HG02973 (cell line): ENCODE data around the gene GFM1.

Experiments
- ATAC-seq: cut with Tn5 transposase; IDR thresholded peaks from one replicate; pipeline ENCODE4 v1.9.1; 2021; ENCODE audit warnings: moderate library complexity; ENCODE audit not compliant: unreplicated experiment

The GFM1 gene

GRCh38 chr3:158723991-158724390 lies 79.7 kb downstream of the GFM1 start:
- ATAC-seq: no peak

DNA sequence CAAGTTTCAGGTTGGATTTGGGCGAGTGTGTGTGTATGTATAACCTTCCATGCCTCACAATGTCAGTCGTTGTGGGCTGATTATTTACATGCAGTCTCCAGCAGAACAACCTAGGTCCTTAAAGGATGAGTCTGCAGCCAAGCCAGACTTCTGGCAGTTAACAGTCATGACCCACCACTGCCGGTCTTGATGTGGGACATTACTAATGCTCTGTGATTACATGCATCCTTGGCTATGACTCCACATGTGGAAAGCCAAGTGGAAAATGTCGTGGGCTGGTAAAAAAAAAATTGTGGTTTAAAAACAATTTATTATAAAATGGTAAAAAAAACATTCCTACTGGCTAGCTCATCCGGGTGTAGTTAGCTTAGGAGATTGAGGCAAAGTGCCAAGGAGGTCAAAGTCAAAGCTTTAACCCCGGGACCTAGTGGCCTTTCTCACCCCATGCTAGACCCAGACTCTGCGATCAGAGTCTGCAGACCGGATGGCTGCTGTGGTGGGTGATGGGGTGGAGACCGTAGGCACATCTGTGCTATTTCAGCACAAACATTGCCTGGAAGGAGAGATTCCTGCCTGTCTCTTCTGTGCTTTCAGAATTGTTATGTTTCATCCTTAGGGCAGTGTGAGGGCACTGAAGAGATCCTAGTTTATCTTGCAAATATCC lies 81.2 kb downstream of the GFM1 start:
- ATAC-seq: no peak

- peak; percentile 51 for ATAC-seq
Measured at GRCh38 chr3:158727206-158728060, 83.1 kb downstream of the GFM1 start.

GRCh38 chr3:158728061-158728377 lies 83.7 kb downstream of the GFM1 start:
- no peak for ATAC-seq

- no peak for ATAC-seq
Measured at GRCh38 chr3:158728851-158729250, 84.5 kb downstream of the GFM1 start.

- ATAC-seq: no peak
Measured at GRCh38 chr3:158731486-158731885, 87.2 kb downstream of the GFM1 start.

DNA sequence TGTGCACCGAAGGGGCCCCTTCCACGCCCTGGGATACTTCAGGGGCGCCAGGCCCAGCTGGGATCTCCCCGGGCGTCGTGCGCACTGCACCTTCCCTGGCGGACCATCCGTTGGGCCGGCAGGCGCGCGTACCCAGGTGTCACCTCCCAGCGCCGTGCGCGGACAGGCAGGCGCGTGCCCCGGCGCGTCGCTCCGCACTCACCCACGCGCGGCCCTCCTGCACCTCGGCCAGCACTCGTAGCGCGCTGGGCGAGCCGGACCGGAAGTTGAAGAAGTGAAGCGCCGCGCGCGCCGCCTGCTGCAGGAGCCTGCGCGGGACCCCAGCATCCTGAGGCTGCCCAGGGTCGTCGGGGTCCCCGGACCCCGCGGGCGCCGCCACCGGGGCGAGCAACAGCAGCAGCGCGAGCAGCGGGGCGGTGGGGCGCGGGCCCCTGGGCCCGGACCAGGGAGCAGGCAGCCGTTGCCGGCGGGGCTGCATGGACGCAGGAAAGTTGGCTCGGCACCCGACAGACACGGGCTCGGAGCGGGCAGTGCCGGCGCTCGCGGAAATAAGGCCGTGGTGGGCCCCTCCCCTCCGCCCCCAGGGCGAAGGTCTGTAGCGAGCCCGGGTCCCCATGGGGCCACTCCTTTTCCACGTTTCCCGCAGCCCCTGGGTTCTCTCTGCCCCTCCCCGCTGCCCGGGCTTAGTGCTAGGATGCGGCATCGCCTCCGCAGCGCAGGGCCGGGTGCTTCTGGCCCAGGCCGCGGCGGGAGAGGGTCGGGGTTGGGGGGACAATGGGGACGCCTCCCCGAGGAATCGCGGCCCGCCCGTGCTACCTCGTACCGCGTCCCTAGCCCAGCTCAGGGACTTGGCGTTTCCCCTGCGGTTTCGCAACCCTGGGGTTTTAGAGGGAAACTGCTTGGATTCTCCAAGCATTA lies 87.9 kb downstream of the GFM1 start, which contains the start of gene RARRES1:
Gene RARRES1, minus strand, starts transcription at position 520 of the 918 bp plus-strand sequence. Its CDS starts 42 bp downstream, at position 478.
- peak; percentile 68 for ATAC-seq

DNA sequence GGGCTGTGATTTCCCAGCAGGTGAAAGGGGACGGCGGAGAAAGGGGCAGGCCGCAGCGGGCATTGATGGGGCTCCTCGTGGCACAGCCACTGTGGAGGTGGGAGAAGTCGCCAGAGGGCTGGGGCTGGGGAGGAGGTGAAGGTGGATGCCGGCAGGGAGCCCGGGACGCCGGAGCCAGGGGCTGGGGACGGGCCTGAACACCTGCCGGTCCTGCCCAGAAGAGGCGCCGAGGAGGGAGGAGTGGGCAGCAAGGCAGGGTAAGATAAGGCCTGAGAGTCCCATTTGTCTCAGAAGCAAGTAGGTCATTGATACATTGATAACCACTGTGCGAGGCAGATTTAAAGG lies 88.5 kb downstream of the GFM1 start:
- ATAC-seq: no peak

- no peak for ATAC-seq
Measured at GRCh38 chr3:158733656-158734055, 89.3 kb downstream of the GFM1 start.

- no peak for ATAC-seq
Measured at GRCh38 chr3:158735296-158736033, 91.1 kb downstream of the GFM1 start.

DNA sequence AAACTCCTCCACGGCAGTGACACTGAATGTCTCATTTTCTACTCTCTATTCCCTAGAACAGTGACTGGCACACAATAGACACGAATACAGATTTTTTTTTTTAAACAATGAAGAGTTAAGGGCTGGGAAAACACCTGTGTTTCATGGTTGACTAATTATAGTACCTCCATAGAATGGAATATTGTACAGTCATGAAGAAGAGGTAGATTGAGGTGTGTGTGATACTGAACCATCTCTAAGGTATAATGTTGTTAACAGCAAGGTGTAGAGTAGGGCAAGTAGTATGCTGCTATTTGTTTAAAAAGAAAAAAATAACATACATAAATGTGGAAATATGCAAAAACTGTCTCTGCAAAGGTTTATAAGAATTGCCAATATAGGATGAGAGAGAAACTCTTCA lies 93.1 kb downstream of the GFM1 start:
- ATAC-seq: no peak

DNA sequence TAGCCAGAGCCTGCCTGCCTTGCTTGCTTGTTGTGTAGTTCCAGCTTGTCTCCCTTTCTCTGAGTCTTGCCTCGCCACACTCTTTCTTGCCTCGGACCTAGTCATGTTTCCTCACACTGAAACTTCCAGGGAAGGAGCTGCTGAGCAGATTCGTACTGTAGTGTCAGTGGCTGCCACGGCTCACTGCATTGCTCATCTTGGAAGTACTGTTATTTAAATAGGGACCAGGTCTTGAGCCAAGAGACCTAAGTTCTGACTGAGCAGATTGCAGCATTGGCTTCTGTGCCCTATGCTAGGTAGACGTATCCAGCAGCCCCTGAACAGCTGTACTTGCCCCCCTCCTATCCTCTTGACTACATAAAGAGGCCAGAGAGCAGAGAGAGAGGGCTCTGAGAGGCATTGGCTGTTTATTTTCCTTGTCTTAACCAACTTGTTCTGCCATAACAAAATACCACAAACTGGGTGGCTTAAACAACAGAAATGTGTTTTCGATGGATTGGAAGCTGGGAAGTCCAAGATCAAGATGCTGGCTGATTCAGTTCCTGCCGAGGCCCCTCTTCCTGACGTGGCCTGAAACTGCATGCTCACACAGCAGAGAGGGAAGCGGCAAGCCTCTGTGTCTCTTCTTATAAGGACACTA lies 93.8 kb downstream of the GFM1 start:
- ATAC-seq: no peak

GRCh38 chr3:158738653-158739052 lies 94.3 kb downstream of the GFM1 start:
- ATAC-seq: no peak

- ATAC-seq: no peak
Measured at GRCh38 chr3:158739078-158739477, 94.8 kb downstream of the GFM1 start.

- no peak for ATAC-seq
Measured at GRCh38 chr3:158739661-158740060, 95.3 kb downstream of the GFM1 start.
